ENCODE measurements around the gene SPATA6L.

GRCh38 chr9:4563105-4563504 is 103.2 kb downstream of the SPATA6L start:
- TF ChIP-seq CTCF (IDR thresholded peaks at IDR 0.05) (no peak), POLR2AphosphoS5 (IDR thresholded peaks at IDR 0.05) (no peak)
